Colonic mucosa (tissue), 4 donors: ENCODE results near the gene FAM187B. TPM values are rescaled to one million over a fixed set of nuclear protein-coding genes. Genes with fewer than 3 reads are reported as not detected.

ENCODE experiments used
- DNase-seq: peaks from one replicate; pipeline ENCODE4 v3.0.0-alpha.2; 2020
- H3K27ac ChIP-seq: fragments of 200-600 bp; one replicate; pipeline ENCODE4 v1.8.0; 2021
- H3K27me3 ChIP-seq: fragments of 200-600 bp; one replicate; pipeline ENCODE4 v1.8.0; 2021
- H3K36me3 ChIP-seq: fragments of 200-600 bp; one replicate; pipeline ENCODE4 v1.8.0; 2021
- H3K4me1 ChIP-seq: fragments of 200-600 bp; one replicate; pipeline ENCODE4 v1.8.0; 2021; ENCODE audit warnings: mild to moderate bottlenecking
- H3K4me3 ChIP-seq: fragments of 200-600 bp; one replicate; pipeline ENCODE4 v1.8.0; 2021
- H3K9ac ChIP-seq, 2 donors: one replicate each; pipeline ENCODE4 v1.7.0; 2013; ENCODE audit warnings: control low read depth in 2 of 2, low read depth in 2 of 2, low read length in 2 of 2
- H3K9me3 ChIP-seq: fragments of 200-600 bp; one replicate; pipeline ENCODE4 v1.8.0; 2021
- CTCF ChIP-seq: fragments of 200-600 bp; IDR thresholded peaks from one replicate; pipeline ENCODE4 v1.8.0; 2022; ENCODE audit warnings: antibody characterized with exemption, mild to moderate bottlenecking
- intact Hi-C: fragments of 100-400 bp; cut with DNase I; formaldehyde crosslinking; loops from one replicate; pipeline ENCODE4 v1.14.1; 2022
- total RNA-seq, 2 donors: library from RNA; stranded (reverse); fragmentation: NEBNext Ultra II Directional in 1 of 2; extraction: Animal tissue kit (Norgen Biotek cat#: 25700) in 1 of 2; gene quantifications; one replicate each; pipeline ENCODE4 v1.2.1, GENCODE V29; 2021
- donor health status: healthy.
- donor health status: DM: no; HTN: no; CAD: no.
- donor health status: DM: no; HTN: no; CAD: no.

The FAM187B gene
- total RNA-seq, 2 donors from 2014 or later, result not detected

DNA sequence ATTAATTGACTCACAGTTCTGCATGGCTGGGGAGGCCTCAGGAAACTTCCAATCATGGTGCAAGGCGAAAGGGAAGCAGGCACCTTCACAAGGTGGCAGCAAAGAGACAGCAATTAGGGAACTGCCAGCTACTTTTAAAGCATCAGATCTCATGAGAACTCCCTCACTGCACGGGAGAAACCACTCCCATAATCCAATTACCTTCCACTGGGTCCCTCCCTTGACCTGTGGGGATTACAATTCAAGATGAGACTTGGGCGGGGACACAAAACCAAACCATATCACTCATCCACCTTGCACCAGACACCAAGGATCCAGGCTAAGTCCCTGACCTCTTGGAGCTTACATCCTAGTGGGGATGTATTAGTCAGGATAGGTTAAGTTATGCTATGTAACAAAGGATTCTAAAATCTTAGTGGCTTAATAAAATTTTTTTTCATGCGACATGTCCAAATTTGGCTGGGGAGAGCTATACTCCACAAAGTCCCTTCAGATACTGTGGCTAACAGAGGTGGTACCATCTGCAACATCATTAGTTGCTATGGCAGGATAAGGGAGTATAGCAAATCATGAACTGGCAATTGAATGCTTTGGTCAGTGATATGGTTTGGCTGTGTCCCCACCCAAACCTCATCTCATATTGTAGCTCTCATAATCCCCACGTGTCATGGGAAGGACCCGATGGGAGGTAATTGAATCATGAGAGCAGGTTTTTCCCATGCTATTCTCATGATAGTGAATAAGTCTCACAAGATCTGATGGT is 8.3 kb upstream of the FAM187B start:
- Histone ChIP-seq H3K9me3 (no peaks in the 10 kb centered on the region), H3K27ac (no peak overlapping the region), H3K4me1 (no peaks in the 10 kb centered on the region), H3K36me3 (no peaks in the 10 kb centered on the region), H3K9ac (no peak overlapping the region), H3K27me3 (no peaks in the 10 kb centered on the region), H3K4me3 (no peak overlapping the region)
- no peak for DNase-seq
- intact Hi-C loops, result no loop called here
- TF ChIP-seq CTCF, result no peak

DNA sequence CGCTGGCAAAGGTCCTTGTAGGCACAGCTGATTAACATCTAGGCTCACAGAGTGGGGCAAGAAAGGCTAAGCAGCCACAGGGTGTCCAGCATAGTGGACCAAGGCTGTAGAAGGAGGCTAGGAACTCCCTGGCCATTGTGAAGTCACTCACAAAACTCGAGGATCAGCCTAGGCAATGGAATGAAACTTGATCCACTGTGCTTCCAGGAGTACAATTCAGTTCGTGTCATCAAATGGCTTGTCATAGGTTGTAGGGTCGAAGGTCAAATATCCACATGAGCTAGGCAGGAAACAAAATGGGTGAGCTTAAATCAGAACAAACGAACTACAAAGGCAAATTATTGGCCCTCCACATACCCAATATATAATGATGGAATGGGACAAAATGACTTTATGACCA is 4.4 kb upstream of the FAM187B start:
- Histone ChIP-seq H3K9ac (no peak overlapping the region), H3K36me3 (no peaks in the 10 kb centered on the region), H3K4me3 (no peak overlapping the region), H3K4me1 (no peaks in the 10 kb centered on the region), H3K27ac (no peak overlapping the region), H3K27me3 (no peaks in the 10 kb centered on the region), H3K9me3 (no peaks in the 10 kb centered on the region)
- TF ChIP-seq CTCF, result no peak
- no peak for DNase-seq
- intact Hi-C loops, result no loop called here

DNA sequence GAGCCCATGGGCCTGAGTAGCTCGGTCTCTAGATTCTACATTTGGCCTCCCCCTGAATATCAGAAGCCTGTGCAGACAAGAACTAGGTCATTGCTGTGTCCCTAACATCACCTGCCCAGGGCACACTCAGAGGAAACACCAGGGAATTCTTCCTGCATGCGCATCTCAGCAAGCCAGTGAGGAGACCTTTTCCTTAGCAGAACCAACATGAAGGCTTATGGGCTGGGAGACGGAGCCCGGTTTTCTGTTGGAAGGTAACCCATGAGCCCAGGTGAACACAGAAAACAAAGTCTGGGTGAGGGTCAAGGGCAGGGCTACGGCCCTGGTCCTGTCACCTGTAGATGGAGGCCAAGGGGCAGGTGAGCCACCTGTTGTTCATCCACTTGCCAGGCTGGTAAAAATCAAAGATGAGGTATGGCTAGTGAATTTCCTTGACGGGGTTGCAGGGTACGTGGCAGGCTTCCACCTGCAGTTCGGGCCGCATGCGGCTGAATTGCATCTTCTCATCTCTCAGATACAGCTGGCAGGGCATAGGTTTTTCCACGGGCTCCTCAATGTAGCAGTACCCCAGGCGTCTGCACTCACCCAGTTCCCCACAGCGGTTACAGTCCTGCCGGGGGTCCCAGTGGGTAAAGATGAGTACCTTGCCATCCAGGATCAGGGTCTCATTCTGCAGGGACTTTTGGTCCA is 3.6 kb upstream of the FAM187B start:
- Histone ChIP-seq H3K4me3 (no peak overlapping the region), H3K27me3 (no peaks in the 10 kb centered on the region), H3K27ac (no peak overlapping the region), H3K9me3 (no peaks in the 10 kb centered on the region), H3K9ac (no peak overlapping the region), H3K36me3 (no peaks in the 10 kb centered on the region), H3K4me1 (no peaks in the 10 kb centered on the region)
- no peak for TF ChIP-seq CTCF
- DNase-seq, result no peak
- intact Hi-C loops, result no loop called here

DNA sequence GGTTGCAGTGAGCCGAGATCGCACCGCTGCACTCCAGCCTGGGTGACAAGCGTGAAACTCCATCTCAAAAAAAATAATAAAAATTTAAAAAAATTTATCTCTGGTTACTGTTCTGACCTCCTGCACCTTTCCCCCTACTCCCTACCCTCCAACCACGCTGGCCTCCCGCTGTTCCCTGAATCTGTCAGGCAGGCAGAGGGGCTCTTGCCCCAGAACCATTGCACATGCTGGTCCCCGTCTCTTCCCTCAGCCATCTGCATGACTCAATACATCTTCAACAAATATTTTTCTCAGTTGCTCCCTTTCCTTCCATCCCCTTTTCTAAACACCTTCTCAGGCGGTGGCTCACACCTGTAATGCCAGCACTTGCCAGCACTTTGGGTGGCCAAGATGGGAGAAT is 1.1 kb upstream of the FAM187B start:
- no peak for TF ChIP-seq CTCF
- DNase-seq, result no peak

GRCh38 chr19:35226748-35227147 is 1.8 kb downstream of the FAM187B start:
- intact Hi-C loops, result loop anchor here (10.0 kb wide), 1 partner anchor 162 kb away; no protein-coding TSS in a partner anchor
- DNase-seq, result no peak
- Histone ChIP-seq H3K27me3 (no peaks in the 10 kb centered on the region), H3K36me3 (no peaks in the 10 kb centered on the region), H3K4me1 (no peaks in the 10 kb centered on the region), H3K4me3 (no peak overlapping the region), H3K9ac (no peak overlapping the region), H3K9me3 (no peaks in the 10 kb centered on the region), H3K27ac (no peak overlapping the region)
- no peak for TF ChIP-seq CTCF

More for the DNA sequence above, 1.1 kb upstream of the FAM187B start:
- H3K4me1 ChIP-seq, result no peaks in the 10 kb centered on the region
- H3K9ac ChIP-seq, result no peak overlapping the region
- intact Hi-C loops, result loop anchor here (10.0 kb wide), 1 partner anchor 165 kb away; no protein-coding TSS in a partner anchor
- no peak overlapping the region for H3K27ac ChIP-seq
- H3K36me3 ChIP-seq, result no peaks in the 10 kb centered on the region
- no peaks in the 10 kb centered on the region for H3K27me3 ChIP-seq
- no peak overlapping the region for H3K4me3 ChIP-seq
- no peaks in the 10 kb centered on the region for H3K9me3 ChIP-seq
